GM19035 (cell line): ENCODE results near the gene RAB7B.

Experiments
- ATAC-seq: cut with Tn5 transposase; IDR thresholded peaks from one replicate; pipeline ENCODE4 v1.9.1; 2021; ENCODE audit not compliant: unreplicated experiment

Gene RAB7B

GRCh38 chr1:206023695-206024094 is 20.5 kb upstream of the RAB7B start, which contains the start of gene CTSE:
TSS of gene CTSE (minus strand) at chr1:206023895. CDS start at chr1:206023791, 104 bp downstream.
- no peak for ATAC-seq

DNA sequence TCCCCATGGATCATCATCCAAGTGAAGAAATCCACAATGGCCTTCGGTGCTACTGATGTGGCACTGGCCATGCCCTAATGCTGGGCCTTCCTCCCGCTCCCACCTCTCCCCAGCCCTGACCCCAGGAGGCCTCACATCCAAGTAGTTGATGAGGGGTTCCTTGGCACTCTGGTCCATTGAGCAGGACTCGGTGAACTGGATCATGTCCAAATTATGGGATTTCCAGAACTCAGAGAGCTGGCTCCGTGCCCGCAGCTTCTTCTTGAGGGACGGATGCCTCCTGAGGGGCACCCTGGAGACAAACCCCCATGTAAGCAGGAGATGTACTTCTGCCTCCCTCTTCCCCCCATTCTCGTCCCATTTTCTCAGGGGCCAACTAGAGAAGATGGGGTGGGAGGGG is 19.6 kb upstream of the RAB7B start:
- no peak for ATAC-seq

DNA sequence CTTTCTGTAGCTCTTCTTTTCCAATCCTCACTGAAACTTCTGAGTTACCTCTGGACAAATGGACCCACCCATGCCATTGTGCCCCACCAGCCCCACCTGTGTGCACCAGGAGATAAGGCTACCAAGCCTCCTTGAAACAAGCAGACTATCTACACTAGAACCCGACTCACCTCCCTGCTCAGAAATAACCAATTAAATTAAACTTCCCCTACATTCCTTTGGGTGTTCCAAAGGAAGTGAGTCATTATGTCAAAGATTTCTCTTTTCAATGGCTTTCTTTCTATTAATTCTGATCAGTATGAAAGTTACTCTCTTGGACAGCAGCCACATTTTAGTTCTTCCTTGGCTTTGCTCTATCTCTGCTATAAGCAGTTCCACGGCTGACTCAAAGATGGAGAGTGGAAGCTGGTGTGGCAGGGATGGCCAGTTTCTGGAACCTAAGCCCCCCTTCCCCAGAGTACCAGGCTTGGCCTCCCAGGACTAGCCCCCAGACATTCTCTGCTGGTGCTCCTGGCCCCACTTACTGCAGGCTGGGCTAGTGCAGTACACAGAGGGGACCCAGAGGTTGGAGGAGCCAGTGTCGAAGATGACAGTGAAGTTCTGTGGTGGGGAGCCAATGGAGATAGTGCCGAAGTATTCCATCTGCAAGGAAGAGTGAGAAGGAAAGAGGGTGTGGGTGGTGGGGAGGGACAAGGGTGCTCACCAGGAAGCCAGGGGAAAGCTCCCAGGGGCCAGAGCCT is 18.6 kb upstream of the RAB7B start:
- ATAC-seq: no peak

- ATAC-seq: no peak
These were observed 17.9 kb upstream of the RAB7B start for GRCh38 chr1:206021008-206021625.

- no peak for ATAC-seq
These were observed 17.3 kb upstream of the RAB7B start for GRCh38 chr1:206020393-206021007.

GRCh38 chr1:206015071-206015470 is 11.9 kb upstream of the RAB7B start:
- no peak for ATAC-seq

DNA sequence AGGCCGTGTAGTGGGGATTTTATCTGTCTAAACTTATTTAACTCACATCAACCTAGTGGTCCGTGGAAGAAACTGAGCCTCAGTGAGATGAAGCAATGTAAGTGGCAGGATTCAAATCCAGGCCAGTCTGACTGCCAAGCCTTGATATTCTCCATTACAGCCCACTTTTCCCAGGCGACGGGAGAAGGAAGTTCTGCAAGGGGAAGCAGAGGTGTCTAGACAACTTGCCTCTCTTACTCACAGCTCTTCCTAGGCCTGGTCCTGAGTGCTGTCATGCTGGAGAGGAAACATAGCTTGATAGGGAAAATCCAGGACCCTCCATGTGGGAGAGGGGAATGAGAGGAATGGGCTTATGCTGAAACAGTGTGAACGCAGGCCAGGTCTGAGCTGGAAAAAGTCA is 11.4 kb upstream of the RAB7B start:
- ATAC-seq: no peak

GRCh38 chr1:206013026-206013795 is 10.0 kb upstream of the RAB7B start:
- no peak for ATAC-seq

GRCh38 chr1:206012086-206012859 is 9.1 kb upstream of the RAB7B start:
- no peak for ATAC-seq

DNA sequence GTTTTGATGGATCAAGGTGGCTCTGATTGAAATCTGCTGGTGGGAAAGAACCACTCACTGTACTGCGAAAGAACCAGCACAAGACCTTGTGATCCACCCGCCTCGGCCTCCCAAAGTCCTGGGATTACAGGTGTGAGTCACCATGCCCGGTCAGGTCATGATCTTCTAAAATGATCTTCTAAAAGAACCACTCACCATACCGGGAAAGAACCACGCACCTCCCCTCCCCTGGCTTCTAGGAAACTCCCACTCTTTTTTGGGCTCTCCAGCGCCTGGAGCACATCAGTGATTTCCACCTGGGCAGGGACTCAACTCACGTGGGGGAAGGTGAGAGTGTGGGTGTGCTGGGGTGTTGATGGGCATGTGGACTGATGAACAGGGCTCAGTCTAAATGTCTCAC is 7.9 kb upstream of the RAB7B start:
- no peak for ATAC-seq

DNA sequence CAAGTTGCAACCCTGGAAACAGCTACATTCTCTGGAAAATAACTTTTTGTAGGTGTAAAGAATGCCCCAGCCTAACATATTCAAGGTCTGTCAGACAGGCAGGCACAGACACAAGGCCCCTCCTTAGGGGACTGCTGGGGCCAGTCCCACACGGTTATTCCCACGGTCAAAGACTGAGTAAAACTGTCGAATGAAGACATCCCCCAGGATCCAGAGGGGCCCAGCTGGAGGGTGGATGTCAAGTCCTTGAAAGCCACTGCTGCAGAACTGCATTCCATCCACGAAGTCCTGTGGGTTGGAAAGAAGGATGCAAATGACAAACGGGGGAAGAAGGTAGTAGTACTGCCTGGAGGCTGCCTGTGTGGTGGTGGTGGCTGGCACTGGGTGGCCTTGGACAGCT is 6.9 kb upstream of the RAB7B start:
- no peak for ATAC-seq

- no peak for ATAC-seq
These were observed 3.8 kb upstream of the RAB7B start for GRCh38 chr1:206006946-206007345.

GRCh38 chr1:206005778-206006180 is 2.6 kb upstream of the RAB7B start:
- ATAC-seq: no peak

- ATAC-seq: no peak
These were observed 2.0 kb upstream of the RAB7B start for GRCh38 chr1:206005234-206005633.

DNA sequence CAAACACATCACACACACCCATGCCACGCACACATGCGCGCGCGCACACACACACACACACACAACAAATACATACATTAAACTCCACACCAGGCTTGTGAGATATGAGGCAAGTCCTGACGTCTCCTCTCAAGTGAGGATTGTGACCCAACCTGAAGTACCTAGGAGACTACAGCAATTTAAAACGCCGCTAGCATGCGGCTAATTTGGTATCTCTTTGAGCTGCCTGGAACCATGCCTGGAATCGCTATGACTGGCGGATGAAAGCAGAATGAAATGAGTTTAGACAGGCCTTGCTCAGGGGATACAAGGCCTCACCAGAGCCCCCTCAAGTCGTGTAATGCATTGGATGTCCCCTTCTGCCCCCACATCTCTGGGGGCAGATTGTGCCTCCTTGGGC is 1.6 kb upstream of the RAB7B start:
- no peak for ATAC-seq

DNA sequence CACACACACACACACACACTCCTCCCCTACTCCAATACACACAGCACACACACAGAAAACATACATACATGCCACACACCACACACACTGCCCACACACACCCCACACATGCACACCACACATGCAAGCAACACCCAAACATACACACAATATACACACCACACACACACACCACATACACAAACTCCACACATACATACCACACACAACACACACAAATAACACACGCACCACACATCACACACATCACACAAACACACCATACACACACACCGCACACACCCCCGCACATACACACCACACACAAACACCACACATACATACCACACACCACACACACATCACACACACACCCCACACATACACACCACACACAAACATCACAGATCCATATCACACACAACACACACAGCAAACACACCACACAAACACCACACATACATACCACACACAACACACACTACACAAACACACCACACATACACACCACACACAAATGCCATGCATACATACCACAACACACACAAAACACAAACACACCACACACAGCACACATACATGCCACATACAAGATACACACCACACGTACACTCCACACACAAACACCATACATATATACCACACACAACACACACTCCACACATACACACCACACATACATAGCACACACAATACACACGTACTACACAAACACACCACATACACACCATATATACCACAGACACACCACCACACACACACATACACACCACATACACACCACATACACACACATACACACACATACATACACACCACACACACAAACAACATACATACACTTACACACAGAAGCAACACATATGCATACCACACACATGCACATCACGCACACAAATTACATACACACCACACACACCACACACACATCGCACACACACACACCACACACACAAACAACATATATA is 932 bp upstream of the RAB7B start:
- no peak for ATAC-seq

- ATAC-seq: no peak
These were observed 1.0 kb downstream of the RAB7B start for GRCh38 chr1:206002160-206002559.

DNA sequence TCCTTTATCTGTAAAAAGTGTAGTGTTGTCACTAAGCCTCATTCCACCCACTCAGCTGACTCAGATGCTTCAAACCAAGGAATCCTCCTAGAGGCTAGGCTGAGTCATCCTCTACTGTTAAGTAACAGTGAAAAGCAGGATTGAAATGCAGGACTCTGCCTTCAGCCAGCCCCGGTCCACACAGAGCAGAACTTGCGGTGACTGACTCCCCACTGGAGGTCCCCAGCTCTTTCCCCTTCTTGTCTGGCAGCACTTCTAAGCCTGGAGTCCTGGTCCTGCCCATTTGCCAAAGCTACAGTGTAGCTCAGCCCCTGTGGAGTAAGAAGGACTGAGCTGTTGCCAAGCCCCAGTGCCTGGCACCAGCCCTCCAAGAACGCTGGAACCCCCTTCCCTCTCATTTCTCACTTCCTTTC is 1.7 kb downstream of the RAB7B start:
- ATAC-seq: no peak

- ATAC-seq: no peak
These were observed 2.4 kb downstream of the RAB7B start for GRCh38 chr1:206000641-206001339.
